ENCODE data around the gene CYP1B1. TPM values are rescaled to one million over a fixed set of nuclear protein-coding genes. Genes with fewer than 3 reads are reported as not detected.
"Not testable (repeated sequence)": the region's sequence is repeated elsewhere in the genome, so short reads cannot be mapped to it uniquely, and the experiment has no call there.

Gene CYP1B1
- polyA plus RNA-seq, 1 donor from 2014 or later: not detected

- Histone ChIP-seq H3F3A (ENCODE audit: insufficient read depth, low read length, poor library complexity, severe bottlenecking) (no peaks in the 10 kb centered on the region), H3K9me3 (ENCODE audit: low read length) (no peaks in the 10 kb centered on the region), H3K27ac (ENCODE audit: low read length) (no peak overlapping the region), H3K27me3 (ENCODE audit: insufficient read depth, low read depth, low read length) (no peaks in the 10 kb centered on the region), H3K4me3 (ENCODE audit: low read length) (no peak overlapping the region), H3K79me2 (replicated peaks; ENCODE audit: insufficient read depth, low read length) (no peaks in the 10 kb centered on the region), H3K9ac (ENCODE audit: low read length) (no peak overlapping the region), H2AFZ (ENCODE audit: low read depth, low read length) (no peak overlapping the region), H3K4me2 (ENCODE audit: low read length) (no peak overlapping the region), H4K20me1 (ENCODE audit: insufficient read depth) (no peaks in the 10 kb centered on the region), H3K36me3 (ENCODE audit: insufficient read depth, low read length) (no peaks in the 10 kb centered on the region), H3K9me2 (ENCODE audit: insufficient read depth, low read length) (no peaks in the 10 kb centered on the region)
- no peak for TF ChIP-seq REST (IDR thresholded peaks at IDR 0.05; ENCODE audit: borderline replicate concordance)
- no peak for TF ChIP-seq TAF1 (IDR thresholded peaks at IDR 0.05; ENCODE audit: low read depth)
- no peak for TF ChIP-seq POLR2AphosphoS5 (IDR thresholded peaks at IDR 0.05)
- no peak for TF ChIP-seq MXI1 (conservative IDR thresholded peaks at IDR 0.05; ENCODE audit: poor library complexity, severe bottlenecking)
These were observed 38.2 kb upstream of the CYP1B1 start for GRCh38 chr2:38113981-38114708.

GRCh38 chr2:38113051-38113450 lies 37.1 kb upstream of the CYP1B1 start:
- Histone ChIP-seq H3K36me3 (ENCODE audit: insufficient read depth, low read length) (no peaks in the 10 kb centered on the region), H3K4me3 (ENCODE audit: low read length) (no peak overlapping the region), H3F3A (ENCODE audit: insufficient read depth, low read length, poor library complexity, severe bottlenecking) (no peaks in the 10 kb centered on the region), H3K9me2 (ENCODE audit: insufficient read depth, low read length) (no peaks in the 10 kb centered on the region), H3K4me2 (ENCODE audit: low read length) (no peak overlapping the region), H3K9me3 (ENCODE audit: low read length) (no peaks in the 10 kb centered on the region), H4K20me1 (ENCODE audit: insufficient read depth) (no peaks in the 10 kb centered on the region), H3K27ac (ENCODE audit: low read length) (no peak overlapping the region), H3K79me2 (replicated peaks; ENCODE audit: insufficient read depth, low read length) (no peaks in the 10 kb centered on the region), H3K27me3 (ENCODE audit: insufficient read depth, low read depth, low read length) (no peaks in the 10 kb centered on the region), H2AFZ (ENCODE audit: low read depth, low read length) (no peak overlapping the region), H3K9ac (ENCODE audit: low read length) (no peak overlapping the region)
- no peak for TF ChIP-seq MXI1 (conservative IDR thresholded peaks at IDR 0.05; ENCODE audit: poor library complexity, severe bottlenecking)
- TF ChIP-seq CTCF (IDR thresholded peaks at IDR 0.05; ENCODE audit: poor library complexity, severe bottlenecking): no peak
- no peak for TF ChIP-seq REST (IDR thresholded peaks at IDR 0.05; ENCODE audit: borderline replicate concordance)
- no peak for TF ChIP-seq POLR2AphosphoS5 (IDR thresholded peaks at IDR 0.05)
- no peak for TF ChIP-seq RAD21 (conservative IDR thresholded peaks at IDR 0.05)
- no peak for TF ChIP-seq TAF1 (IDR thresholded peaks at IDR 0.05; ENCODE audit: low read depth)
- no peak for TF ChIP-seq EP300 (conservative IDR thresholded peaks at IDR 0.05; ENCODE audit: poor library complexity, severe bottlenecking)
- TF ChIP-seq SMC3 (conservative IDR thresholded peaks at IDR 0.05; ENCODE audit: poor library complexity): no peak
- TF ChIP-seq EZH2 (IDR thresholded peaks at IDR 0.05; ENCODE audit: borderline replicate concordance, insufficient read depth, low read length, poor library complexity, severe bottlenecking): no peak

DNA sequence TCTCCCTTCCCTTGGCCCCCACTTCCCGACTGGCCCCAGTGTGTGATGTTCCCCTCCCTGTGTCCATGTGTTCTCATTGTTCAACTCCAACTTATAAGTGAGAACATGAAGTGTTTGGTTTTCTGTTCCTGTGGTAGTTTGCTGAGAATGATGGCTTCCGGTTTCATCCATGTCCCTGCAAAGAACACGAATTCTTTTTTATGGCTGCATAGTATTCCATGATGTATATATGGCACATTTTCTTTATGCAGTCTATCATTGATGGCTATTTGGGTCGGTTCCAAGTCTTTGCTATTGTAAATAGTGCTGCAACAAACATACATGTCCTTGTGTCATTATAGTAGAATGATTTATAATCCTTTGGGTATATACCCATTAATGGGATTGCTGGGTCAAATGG lies 35.4 kb upstream of the CYP1B1 start:
- H3K9me2 ChIP-seq (ENCODE audit: insufficient read depth, low read length); H4K20me1 ChIP-seq (ENCODE audit: insufficient read depth); H2AFZ ChIP-seq (ENCODE audit: low read depth, low read length); H3F3A ChIP-seq (ENCODE audit: insufficient read depth, low read length, poor library complexity, severe bottlenecking); H3K27me3 ChIP-seq (ENCODE audit: insufficient read depth, low read depth, low read length); H3K4me3 ChIP-seq (ENCODE audit: low read length); H3K4me2 ChIP-seq (ENCODE audit: low read length); H3K36me3 ChIP-seq (ENCODE audit: insufficient read depth, low read length); H3K9ac ChIP-seq (ENCODE audit: low read length); H3K79me2 ChIP-seq (replicated peaks; ENCODE audit: insufficient read depth, low read length); H3K9me3 ChIP-seq (ENCODE audit: low read length); H3K27ac ChIP-seq (ENCODE audit: low read length): not testable (repeated sequence)

All from neural cell (in vitro differentiated cells).